ENCODE results near the gene MAX.

GRCh38 chr14:65104791-65105190 lies 2.5 kb upstream of the MAX start:
- no peak for TF ChIP-seq ZNF165 (CRISPR knock-in tag; IDR thresholded peaks at IDR 0.05; ENCODE audit: borderline replicate concordance)
- TF ChIP-seq, protein P1, sequence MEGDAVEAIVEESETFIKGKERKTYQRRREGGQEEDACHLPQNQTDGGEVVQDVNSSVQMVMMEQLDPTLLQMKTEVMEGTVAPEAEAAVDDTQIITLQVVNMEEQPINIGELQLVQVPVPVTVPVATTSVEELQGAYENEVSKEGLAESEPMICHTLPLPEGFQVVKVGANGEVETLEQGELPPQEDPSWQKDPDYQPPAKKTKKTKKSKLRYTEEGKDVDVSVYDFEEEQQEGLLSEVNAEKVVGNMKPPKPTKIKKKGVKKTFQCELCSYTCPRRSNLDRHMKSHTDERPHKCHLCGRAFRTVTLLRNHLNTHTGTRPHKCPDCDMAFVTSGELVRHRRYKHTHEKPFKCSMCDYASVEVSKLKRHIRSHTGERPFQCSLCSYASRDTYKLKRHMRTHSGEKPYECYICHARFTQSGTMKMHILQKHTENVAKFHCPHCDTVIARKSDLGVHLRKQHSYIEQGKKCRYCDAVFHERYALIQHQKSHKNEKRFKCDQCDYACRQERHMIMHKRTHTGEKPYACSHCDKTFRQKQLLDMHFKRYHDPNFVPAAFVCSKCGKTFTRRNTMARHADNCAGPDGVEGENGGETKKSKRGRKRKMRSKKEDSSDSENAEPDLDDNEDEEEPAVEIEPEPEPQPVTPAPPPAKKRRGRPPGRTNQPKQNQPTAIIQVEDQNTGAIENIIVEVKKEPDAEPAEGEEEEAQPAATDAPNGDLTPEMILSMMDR (IDR thresholded peaks at IDR 0.05 in 2 of 3, conservative IDR thresholded peaks at IDR 0.05 in 1 of 3; ENCODE audit: insufficient read depth in 2 of 3, low read depth in 1 of 3, low read length in 3 of 3), result no peak
- no peak for TF ChIP-seq SETDB1 (IDR thresholded peaks at IDR 0.05; ENCODE audit: low read length)
- TF ChIP-seq SP2 (IDR thresholded peaks at IDR 0.05; ENCODE audit: extremely low read depth, low read depth, low read length, poor library complexity, severe bottlenecking), result no peak
- TF ChIP-seq ZFX (CRISPR knock-in tag; IDR thresholded peaks at IDR 0.05), result no peak
- no peak for TF ChIP-seq GATAD2A (IDR thresholded peaks at IDR 0.05)
- TF ChIP-seq EP300 (IDR thresholded peaks at IDR 0.05; ENCODE audit: low read length), result no peak
- TF ChIP-seq CHD1 (IDR thresholded peaks at IDR 0.05; ENCODE audit: low read length), result no peak
- TF ChIP-seq ZNF518B (CRISPR knock-in tag; IDR thresholded peaks at IDR 0.05), result no peak
- TF ChIP-seq TCF7 (IDR thresholded peaks at IDR 0.05; ENCODE audit: borderline replicate concordance), result no peak
- no peak for TF ChIP-seq ZFP36 (IDR thresholded peaks at IDR 0.05; ENCODE audit: low read depth, low read length, partially characterized antibody)
- no peak for TF ChIP-seq POLR2AphosphoS5 (IDR thresholded peaks at IDR 0.05; ENCODE audit: control insufficient read depth, insufficient read depth, low read depth, low read length)

Measured in K562 (cell line).